HL-60 (cell line): Measurements from ENCODE around the gene B4GAT1.

Source experiments
- CTCF ChIP-seq: IDR thresholded peaks from one replicate; pipeline ENCODE4 v1.5.1; 2011; ENCODE audit warnings: low read length, control low read depth, inconsistent platforms; ENCODE audit not compliant: insufficient read depth
- GABPA ChIP-seq: IDR thresholded peaks from 2 replicates; pipeline ENCODE4 v1.6.1; 2012; ENCODE audit warnings: low read depth
- POLR2AphosphoS5 ChIP-seq: IDR thresholded peaks from 2 replicates; pipeline ENCODE4 v1.6.1; 2012; ENCODE audit warnings: low read depth
- REST ChIP-seq: IDR thresholded peaks from 2 replicates; pipeline ENCODE4 v1.6.1; 2012; ENCODE audit warnings: low read depth; ENCODE audit not compliant: insufficient replicate concordance
- SPI1 ChIP-seq: IDR thresholded peaks from 2 replicates; pipeline ENCODE4 v1.6.1; 2012; ENCODE audit warnings: low read depth, mild to moderate bottlenecking, borderline replicate concordance

- no peak for TF ChIP-seq CTCF
- TF ChIP-seq POLR2AphosphoS5: no peak
- TF ChIP-seq REST: no peak
- no peak for TF ChIP-seq GABPA
- no peak for TF ChIP-seq SPI1
These were observed 43.9 kb upstream of the B4GAT1 start for GRCh38 chr11:66391322-66391721.
